ENCODE results near the gene NGB. TPM values are rescaled to one million over a fixed set of nuclear protein-coding genes. Genes with fewer than 3 reads are reported as not detected.

The NGB gene
- total and polyA plus RNA-seq, 2 of the 8 experiments (the other 6 are each of a cell fraction or from before 2014, with no cell fraction given): 0.30 to 0.60 TPM

GRCh38 chr14:77313371-77313770 lies 42.4 kb upstream of the NGB start:
- no peak overlapping the region for H3K23ac ChIP-seq (ENCODE audit: insufficient read length)
- H3K4ac ChIP-seq (replicated peaks; ENCODE audit: insufficient read length, low read depth, low read length): no peak overlapping the region
- no peak overlapping the region for H3K9ac ChIP-seq (replicated peaks in 1 of 4; ENCODE audit: extremely low read depth in 1 of 4, low read depth in 3 of 4, low read length in 3 of 4)
- H3K18ac ChIP-seq (ENCODE audit: extremely low read depth, low read length): no peak overlapping the region
- 0 out of 2 replicates have a peak overlapping the region, but pooled peaks have one; percentile 15 for H2BK5ac ChIP-seq (ENCODE audit: low read depth, low read length)
- no peaks in the 10 kb centered on the region for H3K27me3 ChIP-seq (replicated peaks in 1 of 4; ENCODE audit: control insufficient read depth in 3 of 4, extremely low read depth in 1 of 4, insufficient read depth in 3 of 4, low read length in 3 of 4)
- H3K56ac ChIP-seq (replicated peaks; ENCODE audit: insufficient read length, low read depth, low read length): no peak overlapping the region
- no peak for TF ChIP-seq MAFK (IDR thresholded peaks at IDR 0.05; ENCODE audit: low read depth, low read length)
- H3K79me1 ChIP-seq (ENCODE audit: low read depth, low read length): peaks cover 9% of the 10 kb centered on the region
- H2BK120ac ChIP-seq (replicated peaks; ENCODE audit: low read depth, low read length): no peak overlapping the region
- no peak overlapping the region for H2BK20ac ChIP-seq (ENCODE audit: low read length)
- 94% methylated on average over 1 of the region's 1 CpG; no CpG with 5 or more reads in 1 of the 2 experiments for WGBS, 2 experiments (ENCODE audit: extremely low coverage in 1 of 2, insufficient coverage in 1 of 2, insufficient read length in 1 of 2, insufficient replicate concordance in 2 of 2, low coverage in 1 of 2, low lambda C conversion rate in 2 of 2, missing lambda C conversion rate in 1 of 2)
- FAIRE-seq: no peak
- CTCF ChIA-PET (ENCODE audit: partially characterized antibody): interaction anchor here (0.8 to 8.6 kb wide), 6 partner anchors 16 to 160 kb away, joined by 3 to 353 read pairs (median 4); no protein-coding TSS in a partner anchor
- H2AFZ ChIP-seq (ENCODE audit: low read length): no peak overlapping the region
- no peak overlapping the region for H2AK5ac ChIP-seq (ENCODE audit: low read depth, low read length)
- H4K91ac ChIP-seq (replicated peaks; ENCODE audit: insufficient read length, low read length): no peak overlapping the region
- POLR2A ChIA-PET (ENCODE audit: partially characterized antibody): interaction anchor here (1.0 to 2.0 kb wide), 4 partner anchors 20 to 214 kb away, joined by 3 to 6 read pairs (median 3); partner anchors contain the start of gene TMEM63C
- peaks cover 11 to 25% (median 14%) of the 10 kb centered on the region in 4 experiments; a peak in 6 of 7 replicates for H3K4me1 ChIP-seq (replicated peaks in 1 of 4; ENCODE audit: control insufficient read depth in 3 of 4, insufficient read depth in 4 of 4, low read length in 3 of 4)
- peak overlapping the region; percentile 68; the same call in 1 of the 2 replicates for H2BK12ac ChIP-seq (ENCODE audit: low read depth, low read length)
- H4K8ac ChIP-seq (ENCODE audit: extremely low read depth, insufficient read depth, low read length): no peak overlapping the region
- peaks cover 6 to 42% of the 10 kb centered on the region in 2 experiments for H3K79me2 ChIP-seq (ENCODE audit: control insufficient read depth in 1 of 2, insufficient read depth in 2 of 2, low read length in 2 of 2)
- H4K20me1 ChIP-seq (replicated peaks in 1 of 2; ENCODE audit: control insufficient read depth in 1 of 2, insufficient read depth in 2 of 2, low read length in 2 of 2): peaks cover 0 to 2% of the 10 kb centered on the region in 2 experiments
- no peak overlapping the region for H4K5ac ChIP-seq (ENCODE audit: insufficient read length, low read depth, low read length)
- H3K23me2 ChIP-seq (ENCODE audit: low read depth, low read length): no peaks in the 10 kb centered on the region
- H3K27ac ChIP-seq (ENCODE audit: low read depth, low read length): no peak overlapping the region
- no peak overlapping the region for H3K4me3 ChIP-seq (ENCODE audit: extremely low read depth in 1 of 4, insufficient read depth in 2 of 4, low read depth in 3 of 4, low read length in 4 of 4)
- H3K4me2 ChIP-seq (ENCODE audit: insufficient read depth in 1 of 2, low read depth in 2 of 2, low read length in 2 of 2): no peak overlapping the region; a peak in 1 of 4 replicates
- no peak overlapping the region for H2BK15ac ChIP-seq (ENCODE audit: low read length)
- no peak for DNase-seq (ENCODE audit: low read depth in 1 of 2, low spot score in 2 of 2)
- no peaks in the 10 kb centered on the region for H3K36me3 ChIP-seq (ENCODE audit: control insufficient read depth in 2 of 4, insufficient read depth in 4 of 4, low read length in 3 of 4)
- no peak overlapping the region for H3K14ac ChIP-seq (ENCODE audit: insufficient read length)
- no peaks in the 10 kb centered on the region for H3K9me3 ChIP-seq (ENCODE audit: insufficient read depth in 2 of 2, low read depth in 1 of 2, low read length in 1 of 2)

All from H1 (cell line).